K562 (cell line): ENCODE measurements around the gene WWOX. TPM values are rescaled to one million over a fixed set of nuclear protein-coding genes. Genes with fewer than 3 reads are reported as not detected.

Source experiments
- ATAC-seq: fragments of 200-7000 bp; cut with Tn5 transposase; 3 replicates; pipeline ENCODE4 v1.9.1; 2020; ENCODE audit warnings: moderate library complexity
- BruUV-seq: library from RNA; stranded (reverse); fragments of 400-500 nt; replicated peaks from 2 replicates; lab custom pipeline; 2021; lab: Mats Ljungman, UMichigan
- CTCF ChIA-PET: fragments of 300-600 bp; formaldehyde crosslinking; extraction: SDS; loops from one replicate; lab custom pipeline; 2021; ENCODE audit warnings: low intra/inter-chr PET ratio; lab: Yijun Ruan, JAX
- POLR2A ChIA-PET: fragments of 300-600, 350-650 bp; sonication (Branson Sonifier 250); formaldehyde crosslinking; extraction: SDS; loops from one replicate; lab custom pipeline; 2021; ENCODE audit warnings: antibody characterized with exemption, inconsistent platforms; lab: Yijun Ruan, JAX
- DNase-seq, 4 experiments: peaks; one replicate each; pipeline versions ENCODE4 v3.0.0 to v3.0.0-alpha.2; 2011 to 2018; ENCODE audit warnings: low spot score in 3 of 4, mixed read lengths in 3 of 4; ENCODE audit errors: extremely low read depth in 1 of 4
- FAIRE-seq: peaks from 2 replicates; lab custom pipeline; 2011; peaks lifted over from hg19 to GRCh38; lab: Jason Lieb, UNC
- H2AFZ ChIP-seq: 2 replicates; pipeline ENCODE4 v1.6.0; 2011; ENCODE audit warnings: low read depth, low read length, control low read depth, inconsistent platforms
- H3K27ac ChIP-seq: fragments of 200-600 bp; 3 replicates; pipeline ENCODE4 v1.8.0; 2011; ENCODE audit warnings: low read depth, mild to moderate bottlenecking, control low read depth, inconsistent platforms, low read length, moderate library complexity, mixed read lengths; ENCODE audit errors: extremely low read depth
- H3K27me3 ChIP-seq, 2 experiments: fragments of 300-600 bp in 1 of 2; 2 replicates in 1 of 2; 3 replicates in 1 of 2; pipeline versions ENCODE4 v1.6.0 to v1.8.0; 2011; ENCODE audit warnings: inconsistent platforms in 2 of 2, low read length in 2 of 2, mild to moderate bottlenecking in 1 of 2, mixed read lengths in 1 of 2, moderate library complexity in 1 of 2; ENCODE audit not compliant: control insufficient read depth in 2 of 2, insufficient read depth in 2 of 2
- H3K36me3 ChIP-seq: fragments of 300-600 bp; 3 replicates; pipeline ENCODE4 v1.8.0; 2011; ENCODE audit warnings: mild to moderate bottlenecking, low read length, inconsistent platforms; ENCODE audit not compliant: control insufficient read depth, insufficient read depth
- H3K4me1 ChIP-seq, 2 experiments: fragments of 200-600 bp in 1 of 2; replicated peaks in 1 of 2; 2 replicates in 1 of 2; 3 replicates in 1 of 2; pipeline versions ENCODE4 v1.5.1 to v1.8.0; 2011; ENCODE audit warnings: inconsistent platforms in 2 of 2, low read length in 2 of 2, mild to moderate bottlenecking in 1 of 2, mixed read lengths in 1 of 2, moderate library complexity in 1 of 2; ENCODE audit not compliant: control insufficient read depth in 2 of 2, insufficient read depth in 2 of 2
- H3K4me2 ChIP-seq: 2 replicates; pipeline ENCODE4 v1.6.1; 2011; ENCODE audit warnings: low read length, control low read depth, inconsistent platforms, mixed read lengths; ENCODE audit not compliant: insufficient read depth
- H3K4me3 ChIP-seq: fragments of 200-600 bp; sonication (generic), shearing (Covaris generic); 2 replicates; pipeline ENCODE4 v1.5.1; 2016; ENCODE audit warnings: control low read depth, inconsistent platforms
- H3K79me2 ChIP-seq: fragments of 200-600 bp; 3 replicates; pipeline ENCODE4 v1.8.0; 2011; ENCODE audit warnings: low read length, inconsistent platforms; ENCODE audit not compliant: control insufficient read depth, insufficient read depth
- H3K9ac ChIP-seq, 2 experiments: 2 replicates each; pipeline versions ENCODE4 v1.6.0 to v1.6.1; 2011; ENCODE audit warnings: low read depth in 2 of 2, low read length in 2 of 2, control low read depth in 1 of 2, inconsistent platforms in 1 of 2, mild to moderate bottlenecking in 1 of 2, mixed read lengths in 1 of 2; ENCODE audit not compliant: insufficient read depth in 1 of 2
- H3K9me1 ChIP-seq: one replicate; pipeline ENCODE4 v1.6.0; 2011; ENCODE audit warnings: inconsistent platforms, mild to moderate bottlenecking, low read length, moderate library complexity; ENCODE audit not compliant: control insufficient read depth, insufficient read depth
- H3K9me3 ChIP-seq: replicated peaks from 2 replicates; pipeline ENCODE4 v1.5.1; 2011; ENCODE audit warnings: low read depth, low read length, inconsistent platforms; ENCODE audit not compliant: control insufficient read depth, insufficient read depth
- H4K20me1 ChIP-seq: replicated peaks from 2 replicates; pipeline ENCODE4 v1.6.1; 2011; ENCODE audit warnings: low read length, inconsistent platforms, mixed read lengths; ENCODE audit not compliant: control insufficient read depth, insufficient read depth
- ZNF282 ChIP-seq: sonication (generic); formaldehyde crosslinking; IDR thresholded peaks from 2 replicates; pipeline ENCODE4 v1.8.1; 2023; ENCODE audit warnings: missing genetic modification reagents
- WGBS: fragments of 100-300 bp; shearing (Covaris generic); methylation state at CpG from one replicate; pipeline ENCODE4 v1.1.6; 2016; ENCODE audit warnings: low coverage, mixed read lengths; ENCODE audit not compliant: insufficient coverage; ENCODE audit errors: missing lambda C conversion rate; 5-methylcytosine and 5-hydroxymethylcytosine counted together
- in situ Hi-C: fragments of 300-500 bp; cut with MboI; formaldehyde crosslinking; loops from 4 replicates; pipeline ENCODE4 v1.15.0; 2018; ENCODE audit warnings: inconsistent platforms, mixed read lengths
- intact Hi-C: fragments of 100-400 bp; cut with micrococcal nuclease; formaldehyde crosslinking; loops from 2 replicates; pipeline ENCODE4 v1.14.2; 2022
- polyA plus RNA-seq, 8 experiments: library from polyadenylated mRNA; depleted of rRNA in 4 of 8; stranded (reverse) in 5 of 8; unstranded in 3 of 8; fragments of >200 nt; fragmentation: Nextera tagmentation in 2 of 8; fragmentation: Illumina TruSeq in 1 of 8; extraction: Ambion mirVana in 2 of 8; extraction: Trizol in 1 of 8; gene quantifications; 2 replicates each; pipeline versions ENCODE4 v1.2.1 to v1.2.3, GENCODE V29; 2011 to 2014; ENCODE audit warnings: inconsistent platforms in 1 of 8, missing spikeins in 1 of 8
- total RNA-seq, 7 experiments: library from RNA; depleted of rRNA in 6 of 7; stranded (reverse); fragments of >200 nt in 6 of 7; fragmentation: Illumina TruSeq in 2 of 7; extraction: Trizol in 2 of 7; gene quantifications; 2 replicates each; pipeline versions ENCODE4 v1.2.1 to v1.2.3, GENCODE V29; 2011 to 2021; ENCODE audit warnings: low replicate concordance in 1 of 7
- TF ChIP-seq, protein P1 (sequence below), 2 experiments: fragments of 450-650 bp; conservative IDR thresholded peaks; 2 replicates each; pipeline ENCODE4 v1.6.1; 2017; ENCODE audit warnings: mild to moderate bottlenecking in 2 of 2, moderate library complexity in 2 of 2
- TF ChIP-seq, protein P2 (sequence below): fragments of 200-800 bp; sonication (Bioruptor generic); IDR thresholded peaks from 2 replicates; pipeline ENCODE4 v1.6.1; 2017; ENCODE audit warnings: missing genetic modification characterization, missing compliant biosample characterization

The WWOX gene
- total and polyA plus RNA-seq, 9 of the 15 experiments (the other 6 are each of a cell fraction or from before 2014, with no cell fraction given) = 1.6 to 22.7 (median 8.1) TPM

DNA sequence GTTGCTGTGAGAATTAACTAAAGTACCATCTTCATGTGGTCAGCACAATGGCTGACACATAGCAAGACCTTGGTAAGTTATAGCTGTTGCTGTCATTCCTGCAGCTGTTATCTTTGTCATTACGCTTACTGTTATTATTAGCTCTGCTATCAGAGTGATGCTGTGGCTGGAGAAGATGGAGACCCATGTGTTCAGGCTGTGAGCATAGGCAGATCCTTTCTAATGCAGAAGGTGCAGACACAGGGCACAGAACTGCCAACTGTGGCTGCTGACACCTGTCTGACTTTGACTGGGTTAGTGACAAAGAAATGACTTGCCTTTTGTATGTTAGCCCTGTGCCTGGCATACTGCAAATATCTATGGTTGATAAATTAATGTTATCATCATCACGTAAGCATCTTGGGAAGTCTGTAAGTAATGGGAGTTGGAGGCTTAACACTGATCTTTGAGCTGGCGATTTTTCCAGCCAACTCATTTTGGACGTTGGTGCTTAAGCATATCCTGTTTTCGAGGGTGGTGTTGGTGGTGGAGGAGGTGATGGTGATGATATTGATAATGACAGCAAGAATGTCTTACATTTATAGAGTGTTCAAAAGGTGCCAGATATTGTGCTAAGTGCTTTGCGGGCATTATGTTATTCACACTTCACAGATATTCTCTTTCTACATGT, 695.3 kb downstream of the WWOX start:
- TF ChIP-seq, protein P1, sequence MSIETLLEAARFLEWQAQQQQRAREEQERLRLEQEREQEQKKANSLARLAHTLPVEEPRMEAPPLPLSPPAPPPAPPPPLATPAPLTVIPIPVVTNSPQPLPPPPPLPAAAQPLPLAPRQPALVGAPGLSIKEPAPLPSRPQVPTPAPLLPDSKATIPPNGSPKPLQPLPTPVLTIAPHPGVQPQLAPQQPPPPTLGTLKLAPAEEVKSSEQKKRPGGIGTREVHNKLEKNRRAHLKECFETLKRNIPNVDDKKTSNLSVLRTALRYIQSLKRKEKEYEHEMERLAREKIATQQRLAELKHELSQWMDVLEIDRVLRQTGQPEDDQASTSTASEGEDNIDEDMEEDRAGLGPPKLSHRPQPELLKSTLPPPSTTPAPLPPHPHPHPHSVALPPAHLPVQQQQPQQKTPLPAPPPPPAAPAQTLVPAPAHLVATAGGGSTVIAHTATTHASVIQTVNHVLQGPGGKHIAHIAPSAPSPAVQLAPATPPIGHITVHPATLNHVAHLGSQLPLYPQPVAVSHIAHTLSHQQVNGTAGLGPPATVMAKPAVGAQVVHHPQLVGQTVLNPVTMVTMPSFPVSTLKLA (conservative IDR thresholded peaks at IDR 0.05) = no peak
- no peak for TF ChIP-seq ZNF282
- TF ChIP-seq, protein P2, sequence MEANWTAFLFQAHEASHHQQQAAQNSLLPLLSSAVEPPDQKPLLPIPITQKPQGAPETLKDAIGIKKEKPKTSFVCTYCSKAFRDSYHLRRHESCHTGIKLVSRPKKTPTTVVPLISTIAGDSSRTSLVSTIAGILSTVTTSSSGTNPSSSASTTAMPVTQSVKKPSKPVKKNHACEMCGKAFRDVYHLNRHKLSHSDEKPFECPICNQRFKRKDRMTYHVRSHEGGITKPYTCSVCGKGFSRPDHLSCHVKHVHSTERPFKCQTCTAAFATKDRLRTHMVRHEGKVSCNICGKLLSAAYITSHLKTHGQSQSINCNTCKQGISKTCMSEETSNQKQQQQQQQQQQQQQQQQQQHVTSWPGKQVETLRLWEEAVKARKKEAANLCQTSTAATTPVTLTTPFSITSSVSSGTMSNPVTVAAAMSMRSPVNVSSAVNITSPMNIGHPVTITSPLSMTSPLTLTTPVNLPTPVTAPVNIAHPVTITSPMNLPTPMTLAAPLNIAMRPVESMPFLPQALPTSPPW (CRISPR knock-in tag) = no peak
- in situ Hi-C loops (no loop called here), intact Hi-C loops (no loop called here)
- ATAC-seq (no peak), FAIRE-seq (no peak), DNase-seq (no peak)
- H3K27ac ChIP-seq = no peak overlapping the region
- H3K9ac ChIP-seq = no peak overlapping the region
- no peaks in the 10 kb centered on the region; a peak in 1 of 5 replicates for H3K4me1 ChIP-seq
- no peak overlapping the region for H3K4me2 ChIP-seq
- H3K9me3 ChIP-seq = no peaks in the 10 kb centered on the region
- POLR2A ChIA-PET = no interaction called here
- CTCF ChIA-PET = no interaction called here
- H3K4me3 ChIP-seq = no peak overlapping the region
- 4% methylated on average over 6 of the region's 6 CpGs for WGBS
- H3K9me1 ChIP-seq = no peaks in the 10 kb centered on the region
- no peaks in the 10 kb centered on the region for H3K79me2 ChIP-seq
- no peaks in the 10 kb centered on the region for H4K20me1 ChIP-seq
- H3K36me3 ChIP-seq = no peaks in the 10 kb centered on the region
- no TSS peak for BruUV-seq
- H3K27me3 ChIP-seq = no peaks in the 10 kb centered on the region; a peak in 1 of 5 replicates
- H2AFZ ChIP-seq = no peak overlapping the region
